Measurements from ENCODE around the gene SLFN14.

SLFN14 gene

GRCh38 chr17:35560703-35561102, at the start of gene SLFN14:
Gene SLFN14, minus strand, starts transcription at chr17:35560819. Its CDS starts 2,757 bp downstream, at chr17:35558062.
- TF ChIP-seq, protein P1, sequence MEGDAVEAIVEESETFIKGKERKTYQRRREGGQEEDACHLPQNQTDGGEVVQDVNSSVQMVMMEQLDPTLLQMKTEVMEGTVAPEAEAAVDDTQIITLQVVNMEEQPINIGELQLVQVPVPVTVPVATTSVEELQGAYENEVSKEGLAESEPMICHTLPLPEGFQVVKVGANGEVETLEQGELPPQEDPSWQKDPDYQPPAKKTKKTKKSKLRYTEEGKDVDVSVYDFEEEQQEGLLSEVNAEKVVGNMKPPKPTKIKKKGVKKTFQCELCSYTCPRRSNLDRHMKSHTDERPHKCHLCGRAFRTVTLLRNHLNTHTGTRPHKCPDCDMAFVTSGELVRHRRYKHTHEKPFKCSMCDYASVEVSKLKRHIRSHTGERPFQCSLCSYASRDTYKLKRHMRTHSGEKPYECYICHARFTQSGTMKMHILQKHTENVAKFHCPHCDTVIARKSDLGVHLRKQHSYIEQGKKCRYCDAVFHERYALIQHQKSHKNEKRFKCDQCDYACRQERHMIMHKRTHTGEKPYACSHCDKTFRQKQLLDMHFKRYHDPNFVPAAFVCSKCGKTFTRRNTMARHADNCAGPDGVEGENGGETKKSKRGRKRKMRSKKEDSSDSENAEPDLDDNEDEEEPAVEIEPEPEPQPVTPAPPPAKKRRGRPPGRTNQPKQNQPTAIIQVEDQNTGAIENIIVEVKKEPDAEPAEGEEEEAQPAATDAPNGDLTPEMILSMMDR (conservative IDR thresholded peaks at IDR 0.05): no peak

DNA sequence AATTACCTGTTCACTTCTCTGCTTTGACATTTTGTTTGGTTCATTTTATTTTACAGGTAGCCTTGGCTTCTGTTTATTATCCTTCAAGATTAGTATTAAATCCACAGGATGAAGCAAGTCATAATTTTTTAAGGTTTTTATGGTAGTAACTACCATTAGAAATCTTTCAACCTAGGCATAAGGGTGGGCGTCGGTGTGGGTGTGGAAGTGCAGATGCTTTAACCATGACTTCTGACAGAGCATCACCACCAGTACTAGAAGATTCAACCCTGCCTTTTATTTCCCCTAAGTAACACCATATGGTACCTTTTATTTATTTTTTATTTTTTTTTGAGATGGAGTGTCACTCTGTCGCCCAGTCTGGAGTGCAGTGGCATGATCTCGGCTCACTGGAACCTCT, 49.2 kb upstream of the SLFN14 start:
- TF ChIP-seq, protein P1 (conservative IDR thresholded peaks at IDR 0.05): no peak

More at GRCh38 chr17:35560703-35561102, at the start of gene SLFN14:
- no peak within 1 kb of the TSS for H3K27ac ChIP-seq

DNA sequence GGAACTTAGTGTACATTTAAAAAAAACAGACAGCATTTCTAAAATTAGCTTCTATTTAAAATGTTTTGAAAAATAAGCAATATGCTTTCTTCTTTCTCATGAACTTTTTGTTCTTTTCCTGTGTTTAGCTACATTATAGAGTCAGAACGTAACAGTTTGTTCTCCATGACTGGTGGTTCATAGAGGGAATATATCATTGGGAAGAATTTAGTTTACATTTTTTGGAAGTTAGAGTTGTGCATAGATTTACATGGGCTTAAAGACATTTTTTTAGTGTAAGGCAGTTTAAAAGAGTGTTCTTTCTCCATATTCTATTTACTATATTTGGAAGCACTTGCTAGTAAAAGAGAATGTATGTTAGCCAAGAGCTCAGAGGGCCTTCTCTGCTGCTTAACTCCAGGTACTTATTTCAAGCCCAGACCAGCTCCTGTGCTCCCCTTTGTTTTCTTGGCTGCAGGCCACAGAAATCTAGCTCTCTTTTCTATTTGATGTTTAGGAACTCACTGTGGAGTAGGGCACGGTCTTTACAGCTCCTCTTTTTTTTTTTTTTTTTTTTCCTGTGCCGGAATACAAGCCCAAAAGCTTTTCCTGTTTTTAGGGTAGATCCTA, 46.7 kb upstream of the SLFN14 start:
- TF ChIP-seq, protein P1 (conservative IDR thresholded peaks at IDR 0.05): no peak
- peak overlapping the region; percentile 5; the same call in 1 of the 2 replicates for H3K27ac ChIP-seq

More for the DNA sequence above, 49.2 kb upstream of the SLFN14 start:
- no peak overlapping the region for H3K27ac ChIP-seq

- TF ChIP-seq, protein P1 (conservative IDR thresholded peaks at IDR 0.05): no peak
- no peak overlapping the region for H3K27ac ChIP-seq
Measured at GRCh38 chr17:35605678-35606077, 45.1 kb upstream of the SLFN14 start.

GRCh38 chr17:35603674-35604073, 43.1 kb upstream of the SLFN14 start:
- H3K27ac ChIP-seq: no peak overlapping the region
- TF ChIP-seq, protein P1 (conservative IDR thresholded peaks at IDR 0.05): no peak

DNA sequence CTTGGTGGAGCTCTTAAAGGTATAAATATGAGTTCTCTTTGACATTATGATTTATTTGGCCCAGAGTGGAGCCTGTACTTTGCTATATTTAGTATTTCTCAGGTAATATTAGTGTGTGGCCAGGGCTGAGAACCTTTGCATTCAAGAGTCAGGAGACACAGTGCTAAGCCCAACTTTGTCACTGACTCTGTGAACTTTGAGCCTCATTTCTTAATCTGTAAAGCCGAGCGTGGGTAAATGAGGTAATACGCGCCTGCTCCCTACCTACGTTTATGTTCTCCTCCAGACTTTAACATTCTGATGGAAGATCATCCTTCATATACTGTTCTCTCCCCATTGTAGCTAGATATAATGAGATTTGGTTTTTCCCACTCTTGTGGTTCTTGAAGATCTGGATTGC, 37.0 kb upstream of the SLFN14 start:
- H3K27ac ChIP-seq: no peak overlapping the region
- TF ChIP-seq, protein P1 (conservative IDR thresholded peaks at IDR 0.05): no peak

GRCh38 chr17:35596530-35597233, 36.1 kb upstream of the SLFN14 start:
- no peak overlapping the region for H3K27ac ChIP-seq
- TF ChIP-seq, protein P1 (conservative IDR thresholded peaks at IDR 0.05): no peak
